ENCODE data around the gene SLCO1A2.

Gene SLCO1A2

DNA sequence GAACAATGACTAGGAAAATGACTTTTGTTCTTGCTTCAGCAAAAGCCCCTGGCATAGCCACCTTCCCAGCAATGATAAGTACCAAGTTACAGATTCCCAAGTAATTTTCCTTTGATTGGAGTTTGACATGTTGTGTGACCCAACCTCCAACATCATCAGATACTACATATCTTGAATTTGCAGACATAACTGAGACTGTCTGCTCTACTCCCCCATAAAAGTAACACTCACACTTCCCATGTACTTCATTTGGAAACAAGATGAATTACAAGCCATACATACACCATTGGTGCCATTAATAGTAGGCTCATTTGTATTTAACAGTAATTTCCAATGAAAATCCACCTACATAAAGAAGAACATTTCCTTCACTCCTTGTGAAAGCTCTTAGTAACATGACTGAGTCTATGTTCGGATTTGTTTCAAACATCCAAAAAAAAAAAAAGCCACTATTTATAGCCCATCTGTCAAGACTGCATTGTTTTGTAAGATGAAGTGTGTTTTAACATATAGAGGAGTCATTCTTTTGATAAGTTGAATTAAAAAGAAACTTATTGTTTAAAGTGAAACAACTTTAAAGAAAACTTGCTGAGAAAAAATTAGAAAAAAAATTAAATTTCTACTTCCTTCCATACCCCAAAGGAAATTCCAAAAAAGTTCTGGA, 12.0 kb upstream of the SLCO1A2 start:
- in situ Hi-C loops (cut with HindIII; ENCODE audit: low pct_ligation_motif_present, low sequenced_read_pairs) = no loop called here
- no peaks in the 10 kb centered on the region for H3K27me3 ChIP-seq (replicated peaks)

GRCh38 chr12:21343636-21344035, 8.9 kb upstream of the SLCO1A2 start:
- Histone ChIP-seq H3K4me3 (ENCODE audit: low read depth, low read length) (no peak overlapping the region), H3K27me3 (replicated peaks) (no peaks in the 10 kb centered on the region), H3K36me3 (replicated peaks) (no peaks in the 10 kb centered on the region), H3K27ac (no peak overlapping the region)
- in situ Hi-C loops (cut with HindIII; ENCODE audit: low pct_ligation_motif_present, low sequenced_read_pairs) = no loop called here
- TF ChIP-seq, protein P1, sequence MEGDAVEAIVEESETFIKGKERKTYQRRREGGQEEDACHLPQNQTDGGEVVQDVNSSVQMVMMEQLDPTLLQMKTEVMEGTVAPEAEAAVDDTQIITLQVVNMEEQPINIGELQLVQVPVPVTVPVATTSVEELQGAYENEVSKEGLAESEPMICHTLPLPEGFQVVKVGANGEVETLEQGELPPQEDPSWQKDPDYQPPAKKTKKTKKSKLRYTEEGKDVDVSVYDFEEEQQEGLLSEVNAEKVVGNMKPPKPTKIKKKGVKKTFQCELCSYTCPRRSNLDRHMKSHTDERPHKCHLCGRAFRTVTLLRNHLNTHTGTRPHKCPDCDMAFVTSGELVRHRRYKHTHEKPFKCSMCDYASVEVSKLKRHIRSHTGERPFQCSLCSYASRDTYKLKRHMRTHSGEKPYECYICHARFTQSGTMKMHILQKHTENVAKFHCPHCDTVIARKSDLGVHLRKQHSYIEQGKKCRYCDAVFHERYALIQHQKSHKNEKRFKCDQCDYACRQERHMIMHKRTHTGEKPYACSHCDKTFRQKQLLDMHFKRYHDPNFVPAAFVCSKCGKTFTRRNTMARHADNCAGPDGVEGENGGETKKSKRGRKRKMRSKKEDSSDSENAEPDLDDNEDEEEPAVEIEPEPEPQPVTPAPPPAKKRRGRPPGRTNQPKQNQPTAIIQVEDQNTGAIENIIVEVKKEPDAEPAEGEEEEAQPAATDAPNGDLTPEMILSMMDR (IDR thresholded peaks at IDR 0.05; ENCODE audit: low read depth, low read length, missing control alignments) = no peak
- no peak for DNase-seq

More for the DNA sequence above, 12.0 kb upstream of the SLCO1A2 start:
- DNase-seq = no peak
- Histone ChIP-seq H3K4me3 (ENCODE audit: low read depth, low read length) (no peak overlapping the region), H3K36me3 (replicated peaks) (no peaks in the 10 kb centered on the region), H3K27ac (no peak overlapping the region)
- TF ChIP-seq, protein P1 (IDR thresholded peaks at IDR 0.05; ENCODE audit: low read depth, low read length, missing control alignments) = no peak

DNA sequence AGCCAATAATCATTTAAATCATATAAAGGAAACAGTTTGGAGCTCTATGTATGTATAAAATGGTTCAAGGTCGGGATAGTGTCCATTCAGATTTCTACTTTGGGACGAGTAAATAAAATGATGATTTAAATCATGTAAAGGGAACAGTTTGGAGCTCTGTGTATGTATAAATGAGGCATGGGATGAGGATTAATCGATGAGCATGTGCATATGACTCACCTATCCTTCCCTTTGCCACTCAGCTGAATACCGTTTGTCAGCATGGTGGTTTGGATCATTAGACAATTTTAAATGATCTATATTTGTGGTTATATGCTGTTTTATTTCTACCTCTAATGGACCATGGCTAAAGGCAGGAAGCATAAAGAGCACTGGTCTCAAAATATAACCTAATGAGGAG, 7.1 kb upstream of the SLCO1A2 start:
- Histone ChIP-seq H3K4me3 (ENCODE audit: low read depth, low read length) (no peak overlapping the region), H3K27me3 (replicated peaks) (no peaks in the 10 kb centered on the region), H3K27ac (no peak overlapping the region), H3K36me3 (replicated peaks) (no peaks in the 10 kb centered on the region)
- DNase-seq = no peak
- TF ChIP-seq, protein P1 (IDR thresholded peaks at IDR 0.05; ENCODE audit: low read depth, low read length, missing control alignments) = no peak
- in situ Hi-C loops (cut with HindIII; ENCODE audit: low pct_ligation_motif_present, low sequenced_read_pairs) = no loop called here

GRCh38 chr12:21340403-21340802, 5.7 kb upstream of the SLCO1A2 start:
- TF ChIP-seq, protein P1 (IDR thresholded peaks at IDR 0.05; ENCODE audit: low read depth, low read length, missing control alignments) = no peak
- in situ Hi-C loops (cut with HindIII; ENCODE audit: low pct_ligation_motif_present, low sequenced_read_pairs) = no loop called here
- no peak for DNase-seq

GRCh38 chr12:21339921-21340320, 5.2 kb upstream of the SLCO1A2 start:
- H3K27ac ChIP-seq = no peak overlapping the region
- in situ Hi-C loops (cut with HindIII; ENCODE audit: low pct_ligation_motif_present, low sequenced_read_pairs) = no loop called here
- TF ChIP-seq, protein P1 (IDR thresholded peaks at IDR 0.05; ENCODE audit: low read depth, low read length, missing control alignments) = no peak
- no peaks in the 10 kb centered on the region for H3K27me3 ChIP-seq (replicated peaks)
- no peaks in the 10 kb centered on the region for H3K36me3 ChIP-seq (replicated peaks)
- DNase-seq = no peak
- H3K4me3 ChIP-seq (ENCODE audit: low read depth, low read length) = no peak overlapping the region

More at GRCh38 chr12:21340403-21340802, 5.7 kb upstream of the SLCO1A2 start:
- Histone ChIP-seq H3K27ac (no peak overlapping the region), H3K4me3 (ENCODE audit: low read depth, low read length) (no peak overlapping the region), H3K36me3 (replicated peaks) (no peaks in the 10 kb centered on the region), H3K27me3 (replicated peaks) (no peaks in the 10 kb centered on the region)

Measured in brain microvascular endothelial cell (primary cell).